LNCAP (cell line): Measurements from ENCODE around the gene CDK15.

ENCODE experiments used
- CTCF ChIP-seq: fragments of 450-650 bp; IDR thresholded peaks from 2 replicates; pipeline ENCODE4 v1.5.1; 2017; ENCODE audit warnings: mild to moderate bottlenecking

The CDK15 gene

GRCh38 chr2:201807452-201807999 lies 1.2 kb downstream of the CDK15 start:
- TF ChIP-seq CTCF, result no peak

- no peak for TF ChIP-seq CTCF
Observed at GRCh38 chr2:201808027-201808426, 1.7 kb downstream of the CDK15 start.

- TF ChIP-seq CTCF, result no peak
Observed at GRCh38 chr2:201809633-201810032, 3.3 kb downstream of the CDK15 start.

- no peak for TF ChIP-seq CTCF
Observed at GRCh38 chr2:201813996-201814760, 7.8 kb downstream of the CDK15 start.

- TF ChIP-seq CTCF, result no peak
Observed at GRCh38 chr2:201816657-201817575, 10.6 kb downstream of the CDK15 start.

- TF ChIP-seq CTCF, result no peak
Observed at GRCh38 chr2:201820383-201821007, 14.2 kb downstream of the CDK15 start.

GRCh38 chr2:201821080-201821479 lies 14.7 kb downstream of the CDK15 start:
- no peak for TF ChIP-seq CTCF
